Fibroblast of lung (primary cell): ENCODE measurements around the gene SHQ1.

Experiments
- EZH2 ChIP-seq: IDR thresholded peaks from 2 replicates; pipeline ENCODE4 v1.5.1; 2012; ENCODE audit warnings: low read length, control low read depth, mild to moderate bottlenecking; ENCODE audit errors: missing control alignments
- TF ChIP-seq, protein P1 (sequence below), 2 donors: IDR thresholded peaks in 1 of 2; conservative IDR thresholded peaks in 1 of 2; 1 replicate in 1 of 2; 2 replicates in 1 of 2; pipeline ENCODE4 v1.5.1; 2011 to 2012; ENCODE audit warnings: low read length in 2 of 2, control low read depth in 1 of 2, inconsistent platforms in 1 of 2, low read depth in 1 of 2, mild to moderate bottlenecking in 1 of 2

DNA sequence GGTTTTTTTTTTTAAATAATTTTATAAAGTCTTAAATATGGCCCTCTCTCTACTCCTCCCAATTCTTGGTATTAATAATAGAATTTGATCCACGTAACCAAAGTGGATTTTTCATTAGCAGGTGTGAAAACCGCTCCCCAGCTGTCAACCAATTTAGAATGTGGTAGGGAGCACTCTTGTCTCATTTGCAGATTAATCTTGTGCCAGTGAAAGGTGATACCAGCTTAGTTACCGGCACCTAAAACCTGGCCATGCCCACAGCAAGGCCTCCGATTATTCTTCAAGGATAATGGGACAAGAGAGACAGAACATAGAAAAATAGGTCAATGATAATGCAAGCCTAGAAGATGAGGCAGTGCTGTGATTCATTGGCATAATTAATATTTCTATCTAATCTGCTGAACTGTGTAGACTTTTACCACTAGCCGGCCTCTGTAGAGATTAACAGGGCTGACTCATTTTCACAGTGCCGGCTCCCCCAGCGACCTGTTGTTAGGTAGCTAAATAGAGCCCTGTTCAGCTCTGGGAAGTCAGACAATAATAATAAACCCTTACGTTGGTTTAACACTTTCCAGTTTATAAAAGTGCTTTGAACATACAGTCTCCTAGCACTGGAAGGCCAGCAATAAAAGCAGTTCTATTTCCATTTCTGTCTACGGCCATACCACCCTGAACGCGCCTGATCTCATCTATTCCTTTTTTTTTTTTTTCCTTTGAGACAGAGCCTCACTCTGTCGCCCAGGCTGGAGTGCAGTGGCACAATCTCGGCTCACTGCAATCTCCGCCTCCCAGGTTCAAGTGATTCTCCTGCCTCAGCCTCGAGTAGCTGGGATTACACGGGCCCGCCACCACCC is 102.9 kb downstream of the SHQ1 start:
- TF ChIP-seq, protein P1, sequence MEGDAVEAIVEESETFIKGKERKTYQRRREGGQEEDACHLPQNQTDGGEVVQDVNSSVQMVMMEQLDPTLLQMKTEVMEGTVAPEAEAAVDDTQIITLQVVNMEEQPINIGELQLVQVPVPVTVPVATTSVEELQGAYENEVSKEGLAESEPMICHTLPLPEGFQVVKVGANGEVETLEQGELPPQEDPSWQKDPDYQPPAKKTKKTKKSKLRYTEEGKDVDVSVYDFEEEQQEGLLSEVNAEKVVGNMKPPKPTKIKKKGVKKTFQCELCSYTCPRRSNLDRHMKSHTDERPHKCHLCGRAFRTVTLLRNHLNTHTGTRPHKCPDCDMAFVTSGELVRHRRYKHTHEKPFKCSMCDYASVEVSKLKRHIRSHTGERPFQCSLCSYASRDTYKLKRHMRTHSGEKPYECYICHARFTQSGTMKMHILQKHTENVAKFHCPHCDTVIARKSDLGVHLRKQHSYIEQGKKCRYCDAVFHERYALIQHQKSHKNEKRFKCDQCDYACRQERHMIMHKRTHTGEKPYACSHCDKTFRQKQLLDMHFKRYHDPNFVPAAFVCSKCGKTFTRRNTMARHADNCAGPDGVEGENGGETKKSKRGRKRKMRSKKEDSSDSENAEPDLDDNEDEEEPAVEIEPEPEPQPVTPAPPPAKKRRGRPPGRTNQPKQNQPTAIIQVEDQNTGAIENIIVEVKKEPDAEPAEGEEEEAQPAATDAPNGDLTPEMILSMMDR (conservative IDR thresholded peaks at IDR 0.05 in 1 of 2, IDR thresholded peaks at IDR 0.05 in 1 of 2; ENCODE audit: low read depth in 1 of 2, low read length in 2 of 2): no peak
- TF ChIP-seq EZH2: no peak
